ENCODE results near the gene LDB2. TPM values are rescaled to one million over a fixed set of nuclear protein-coding genes. Genes with fewer than 3 reads are reported as not detected.

LDB2 gene
- total RNA-seq, 3 donors from 2014 or later = 34.5 to 68.8 (median 36.5) TPM

- Histone ChIP-seq H3K4me1 (no peaks in the 10 kb centered on the region), H3K27ac (no peak overlapping the region), H3K9me3 (no peaks in the 10 kb centered on the region), H3K4me3 (no peak overlapping the region), H3K27me3 (no peaks in the 10 kb centered on the region), H3K36me3 (no peaks in the 10 kb centered on the region)
- TF ChIP-seq POLR2AphosphoS5 (IDR thresholded peaks at IDR 0.05) (no peak), POLR2A (IDR thresholded peaks at IDR 0.05) (no peak), CTCF (IDR thresholded peaks at IDR 0.05) (no peak)
- no peak for DNase-seq (ENCODE audit: low spot score in 2 of 2)
- intact Hi-C loops (cut with DNase I; ENCODE audit: low total_unique reads) = no loop called here
These were observed 431.9 kb downstream of the LDB2 start for GRCh38 chr4:16466581-16466980.

- H3K4me1 ChIP-seq = no peaks in the 10 kb centered on the region
- H3K9me3 ChIP-seq = no peaks in the 10 kb centered on the region
- no peak overlapping the region for H3K4me3 ChIP-seq
- H3K36me3 ChIP-seq = no peaks in the 10 kb centered on the region
- no peak for DNase-seq (ENCODE audit: low spot score in 2 of 2)
- no peaks in the 10 kb centered on the region for H3K27me3 ChIP-seq
- TF ChIP-seq POLR2A (IDR thresholded peaks at IDR 0.05) (no peak), CTCF (IDR thresholded peaks at IDR 0.05) (no peak)
- intact Hi-C loops (cut with DNase I; ENCODE audit: low total_unique reads) = no loop called here
- no peak overlapping the region for H3K27ac ChIP-seq
These were observed 433.8 kb downstream of the LDB2 start for GRCh38 chr4:16464651-16465050.

- Histone ChIP-seq H3K36me3 (no peaks in the 10 kb centered on the region), H3K27me3 (no peaks in the 10 kb centered on the region), H3K9me3 (no peaks in the 10 kb centered on the region), H3K27ac (no peak overlapping the region), H3K4me1 (no peaks in the 10 kb centered on the region), H3K4me3 (no peak overlapping the region)
- TF ChIP-seq CTCF (IDR thresholded peaks at IDR 0.05) (no peak), POLR2A (IDR thresholded peaks at IDR 0.05) (no peak), POLR2AphosphoS5 (IDR thresholded peaks at IDR 0.05) (no peak)
- intact Hi-C loops (cut with DNase I; ENCODE audit: low total_unique reads) = no loop called here
- no peak for DNase-seq (ENCODE audit: low spot score in 2 of 2)
These were observed 435.8 kb downstream of the LDB2 start for GRCh38 chr4:16462656-16463055.

DNA sequence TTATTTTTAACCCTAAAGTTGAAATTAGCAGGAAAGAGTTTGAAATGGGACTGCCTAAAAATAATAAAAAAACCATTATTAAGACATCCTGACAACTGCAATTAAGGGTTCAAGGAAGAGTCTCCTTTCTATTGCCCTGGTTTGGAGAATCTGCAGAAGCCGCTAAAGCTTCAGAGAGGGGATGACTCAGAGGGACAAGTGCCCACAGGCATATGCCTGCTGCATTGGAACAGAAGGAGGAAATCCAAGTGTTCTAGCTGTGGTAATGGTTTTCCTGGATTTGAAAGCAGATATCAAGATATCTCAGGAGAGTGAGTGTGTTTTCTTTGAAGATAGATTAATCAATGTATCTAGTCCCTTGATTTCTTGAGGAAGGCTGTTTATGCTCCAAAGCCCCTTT lies 437.1 kb downstream of the LDB2 start:
- Histone ChIP-seq H3K4me1 (no peaks in the 10 kb centered on the region), H3K4me3 (no peak overlapping the region), H3K9me3 (no peaks in the 10 kb centered on the region), H3K27ac (no peak overlapping the region), H3K27me3 (no peaks in the 10 kb centered on the region), H3K36me3 (no peaks in the 10 kb centered on the region)
- no peak for TF ChIP-seq CTCF (IDR thresholded peaks at IDR 0.05)
- TF ChIP-seq POLR2A (IDR thresholded peaks at IDR 0.05) = no peak
- no peak for TF ChIP-seq POLR2AphosphoS5 (IDR thresholded peaks at IDR 0.05)
- intact Hi-C loops (cut with DNase I; ENCODE audit: low total_unique reads) = no loop called here
- DNase-seq (ENCODE audit: low spot score in 2 of 2) = no peak

DNA sequence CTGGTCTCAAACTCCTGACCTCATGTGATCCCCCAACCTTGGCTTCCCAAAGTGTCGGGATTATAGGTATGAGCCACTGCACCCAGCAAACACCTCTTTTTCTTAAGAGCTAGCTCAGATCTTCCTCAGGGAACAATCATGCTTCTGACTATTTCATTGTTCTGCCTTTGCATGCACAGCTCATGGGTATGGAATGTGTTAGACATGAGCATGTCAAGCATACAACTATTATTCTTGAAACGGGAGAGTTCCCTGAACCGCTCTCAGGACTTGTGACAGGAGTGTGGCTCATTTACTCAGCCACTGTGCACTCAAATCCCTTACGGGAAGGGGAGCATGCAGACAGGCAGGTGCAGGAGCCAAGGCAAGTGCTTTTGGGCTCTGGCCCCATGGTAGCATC lies 440.5 kb downstream of the LDB2 start:
- H3K36me3 ChIP-seq = no peaks in the 10 kb centered on the region
- H3K4me3 ChIP-seq = no peak overlapping the region
- H3K4me1 ChIP-seq = no peaks in the 10 kb centered on the region
- no peak for DNase-seq (ENCODE audit: low spot score in 2 of 2)
- intact Hi-C loops (cut with DNase I; ENCODE audit: low total_unique reads) = no loop called here
- no peak overlapping the region for H3K27ac ChIP-seq
- no peak for TF ChIP-seq POLR2AphosphoS5 (IDR thresholded peaks at IDR 0.05)
- TF ChIP-seq CTCF (IDR thresholded peaks at IDR 0.05) = no peak
- TF ChIP-seq POLR2A (IDR thresholded peaks at IDR 0.05) = no peak
- no peaks in the 10 kb centered on the region for H3K9me3 ChIP-seq
- H3K27me3 ChIP-seq = no peaks in the 10 kb centered on the region

Measured in breast epithelium (tissue), 4 donors.